ENCODE results near the gene AGO3. TPM values are rescaled to one million over a fixed set of nuclear protein-coding genes. Genes with fewer than 3 reads are reported as not detected.

Gene AGO3
- total RNA-seq, 1 donor from 2014 or later: 17.5 TPM

DNA sequence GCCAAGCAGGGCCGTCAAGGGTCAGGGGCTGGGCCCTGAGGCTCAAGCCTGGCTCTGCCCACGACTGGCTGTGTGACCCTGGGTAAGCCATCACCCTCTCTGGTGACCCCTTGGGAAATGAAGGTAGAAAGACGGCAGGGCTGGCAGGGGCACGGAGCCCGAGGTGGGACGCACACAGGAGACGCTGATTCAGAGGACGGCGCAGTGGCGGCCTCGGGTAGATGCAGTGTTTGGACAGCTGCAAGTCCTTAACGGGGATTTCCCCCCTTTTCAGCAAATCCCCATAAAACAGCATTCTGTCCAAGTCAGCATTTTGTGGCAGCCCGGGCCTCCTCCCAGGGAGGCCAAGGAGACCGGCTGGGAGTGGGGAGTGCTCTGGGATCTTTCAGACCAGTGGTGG, 177.4 kb downstream of the AGO3 start:
- DNase-seq (ENCODE audit: low spot score): no peak
- intact Hi-C loops (cut with DNase I): no loop called here

DNA sequence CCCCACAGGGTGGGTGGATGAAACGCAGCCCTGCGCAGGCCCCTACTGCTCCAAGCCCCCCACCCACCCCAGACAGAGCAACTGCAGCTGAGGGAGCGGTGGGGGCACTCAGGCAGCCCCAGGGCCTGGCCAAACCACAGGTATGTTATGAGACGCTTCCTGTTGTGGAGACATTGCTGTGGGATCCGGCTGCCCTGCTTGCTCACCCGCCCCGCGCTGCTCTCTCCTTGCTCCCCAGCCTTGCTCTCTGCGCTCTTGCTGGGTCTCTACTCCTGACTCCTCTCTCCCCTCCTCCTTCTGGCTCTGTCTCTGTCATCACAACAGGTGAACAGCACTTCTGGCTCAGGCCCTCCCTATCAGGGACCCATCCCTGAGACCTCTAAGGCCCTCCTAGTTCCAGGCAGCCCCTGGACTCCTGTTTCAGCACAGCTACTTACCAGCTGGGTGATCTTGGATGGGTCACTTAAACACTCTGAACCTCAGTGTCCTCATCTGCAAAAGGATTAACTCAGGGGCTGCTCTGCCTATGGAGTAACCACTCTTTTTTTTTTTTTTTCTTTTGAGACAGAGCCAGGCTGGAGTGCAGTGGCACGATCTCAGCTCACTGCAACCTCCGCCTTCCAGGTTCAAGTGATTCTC, 178.3 kb downstream of the AGO3 start:
- intact Hi-C loops (cut with DNase I): no loop called here
- no peak for DNase-seq (ENCODE audit: low spot score)

DNA sequence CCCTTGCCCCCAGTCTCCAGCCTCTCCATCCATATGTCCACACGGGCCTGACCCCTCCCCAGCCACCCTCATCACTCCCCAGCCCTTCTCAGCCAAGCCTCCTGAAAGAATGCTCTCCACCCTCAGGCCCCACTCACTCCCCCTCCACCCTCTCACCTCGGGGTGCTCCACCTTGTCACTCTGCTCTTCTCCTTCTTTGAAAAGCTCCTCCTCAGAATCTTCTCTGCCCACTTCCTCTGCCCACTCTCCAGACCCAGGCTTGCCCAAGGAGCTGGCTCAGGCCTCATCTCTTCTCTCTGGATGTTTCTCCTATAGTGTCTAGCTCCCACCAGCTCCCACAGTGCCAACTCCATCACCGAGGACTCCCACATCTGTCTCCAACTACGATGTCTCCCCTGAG, 180.2 kb downstream of the AGO3 start:
- intact Hi-C loops (cut with DNase I): no loop called here
- DNase-seq (ENCODE audit: low spot score): no peak

DNA sequence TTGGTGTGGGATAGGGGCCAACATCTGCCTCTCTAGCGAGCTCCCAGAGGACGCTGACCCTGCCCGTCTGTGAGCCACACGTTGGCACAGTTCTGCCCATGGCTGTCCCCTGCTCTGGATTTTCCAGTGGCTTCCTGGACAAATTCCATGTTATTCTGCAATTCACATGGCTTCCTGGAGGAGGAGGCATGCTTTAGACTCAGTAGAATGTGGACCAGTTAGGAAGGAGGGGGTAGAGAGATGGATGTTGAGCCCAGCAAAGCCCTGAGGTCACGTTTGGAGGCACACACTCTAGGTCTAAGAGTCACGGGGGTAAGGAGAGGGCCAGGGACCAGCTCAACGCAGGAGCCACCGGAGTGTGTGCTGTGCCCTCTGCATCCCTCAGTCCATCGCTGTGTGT, 181.9 kb downstream of the AGO3 start:
- intact Hi-C loops (cut with DNase I): no loop called here

DNA sequence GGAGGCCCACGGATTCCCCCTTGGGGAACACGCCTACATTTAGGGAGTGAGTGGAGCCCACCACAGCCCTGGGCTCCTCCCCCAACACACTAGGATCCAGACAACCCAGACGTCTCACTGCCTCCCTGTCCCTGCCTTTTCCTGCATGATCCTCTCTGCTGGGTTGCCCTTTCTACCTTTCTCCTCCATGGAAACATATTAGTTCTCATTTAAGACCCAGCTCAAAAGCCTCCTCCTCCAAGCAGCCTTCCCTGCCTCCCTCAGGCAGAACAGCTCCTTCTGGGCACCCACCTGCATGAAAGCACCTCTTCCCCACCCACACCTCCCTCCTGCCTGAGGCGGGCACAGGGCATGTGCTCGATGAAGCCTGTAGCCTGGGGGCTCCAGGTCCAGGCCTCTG, 183.5 kb downstream of the AGO3 start:
- intact Hi-C loops (cut with DNase I): no loop called here
- DNase-seq (ENCODE audit: low spot score): no peak

More for the DNA sequence above, 181.9 kb downstream of the AGO3 start:
- no peak for DNase-seq (ENCODE audit: low spot score)

DNA sequence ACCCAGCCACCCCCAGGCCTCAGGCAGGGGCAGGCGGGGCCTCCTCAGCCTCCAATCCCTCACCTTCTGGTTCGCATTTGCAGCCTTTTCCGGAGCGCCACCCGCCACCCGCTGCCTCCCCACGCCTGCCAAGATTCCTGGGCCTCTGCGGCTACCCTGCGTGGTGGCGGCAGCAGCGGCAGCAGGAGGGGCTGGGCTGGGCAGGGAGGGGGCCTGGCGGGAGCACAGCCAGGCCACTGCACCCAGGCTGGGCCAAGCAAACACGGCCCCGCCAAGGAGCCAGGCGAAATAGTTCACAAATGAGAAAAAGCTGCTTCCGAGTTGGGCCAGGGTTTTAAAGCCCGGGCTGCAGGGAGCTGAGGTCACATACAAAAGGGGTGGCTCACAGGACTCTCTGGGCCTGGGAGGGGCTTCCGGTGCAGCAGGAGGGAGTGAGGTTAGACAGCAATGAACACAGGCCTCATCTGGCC, 184.3 kb downstream of the AGO3 start:
- no peak for DNase-seq (ENCODE audit: low spot score)
- intact Hi-C loops (cut with DNase I): no loop called here

DNA sequence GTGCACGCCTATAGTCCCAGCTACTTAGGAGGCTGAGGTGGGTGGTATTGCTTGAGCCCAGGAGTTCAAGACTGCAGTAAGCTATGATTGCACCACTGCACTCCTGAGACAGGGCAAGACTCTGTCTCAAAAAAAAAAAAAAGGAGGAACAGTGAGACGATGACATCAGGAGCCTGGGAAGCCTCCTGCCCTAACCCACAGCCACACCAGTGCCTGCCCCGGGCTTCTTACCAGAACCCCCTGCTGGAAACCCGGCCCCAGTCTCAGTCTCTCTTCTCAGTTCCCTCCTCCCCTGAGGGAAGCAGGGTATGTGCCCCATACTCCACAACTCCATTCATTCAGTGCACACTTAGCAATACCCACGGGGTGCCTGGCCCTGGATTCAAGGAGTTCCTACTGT, 185.0 kb downstream of the AGO3 start:
- intact Hi-C loops (cut with DNase I): no loop called here
- no peak for DNase-seq (ENCODE audit: low spot score)

DNA sequence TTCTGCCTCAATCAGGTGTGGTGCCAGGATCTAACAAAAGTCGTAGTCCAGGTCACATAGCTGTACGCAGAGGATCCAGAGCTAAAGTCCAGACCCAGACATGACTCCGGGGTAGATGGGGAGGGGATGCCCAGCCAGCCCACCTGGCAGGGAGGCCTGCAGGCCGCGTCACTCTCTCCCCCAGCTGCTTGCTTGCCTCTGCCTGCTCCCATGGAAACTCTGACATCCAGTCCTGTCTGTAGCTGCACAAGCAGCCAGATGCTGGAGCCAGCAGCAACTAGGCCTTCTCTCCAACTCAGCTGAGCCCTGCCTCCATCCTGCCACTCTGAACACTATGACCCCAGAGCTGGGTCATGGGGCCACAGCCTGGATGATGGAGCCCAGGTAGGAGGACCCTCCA, 186.0 kb downstream of the AGO3 start:
- intact Hi-C loops (cut with DNase I): no loop called here

DNA sequence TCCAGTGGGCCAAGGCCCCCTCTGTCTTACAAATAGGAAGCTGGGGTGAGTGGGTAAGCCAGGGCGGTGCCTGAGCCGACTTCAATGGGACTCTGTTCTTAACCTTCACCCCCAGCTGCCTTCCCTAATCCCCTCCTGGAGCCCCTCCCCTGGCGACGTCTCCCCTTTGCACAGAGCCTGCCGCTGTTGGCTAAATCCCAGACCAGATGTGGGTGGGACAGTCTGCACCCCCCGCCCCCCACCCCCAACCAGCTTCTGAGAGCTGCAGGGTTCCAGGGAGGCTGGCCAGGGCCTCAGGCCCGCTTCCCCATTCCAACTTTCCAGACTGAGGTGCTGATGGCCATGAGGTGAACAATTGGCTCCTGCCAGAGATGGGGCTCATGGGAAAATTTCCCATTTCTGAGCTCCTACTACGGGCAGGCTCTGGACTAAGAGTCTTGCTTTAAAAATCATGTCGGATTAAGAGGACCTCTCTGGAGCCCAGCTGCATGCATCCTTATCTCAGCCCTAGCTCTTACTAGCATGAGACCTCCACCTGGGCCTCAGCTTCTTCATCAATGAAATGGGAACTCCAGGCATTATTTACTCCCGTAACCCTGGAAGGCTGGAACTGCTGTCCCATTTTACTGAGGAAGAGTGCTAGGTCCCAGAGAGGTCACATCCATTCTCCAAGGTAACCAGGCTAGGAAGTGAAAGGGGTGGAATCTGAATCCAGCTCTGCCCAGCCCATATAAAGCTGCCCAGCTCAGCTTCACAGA, 187.7 kb downstream of the AGO3 start:
- DNase-seq (ENCODE audit: low spot score): no peak
- intact Hi-C loops (cut with DNase I): no loop called here

More for the DNA sequence above, 186.0 kb downstream of the AGO3 start:
- DNase-seq (ENCODE audit: low spot score): no peak

DNA sequence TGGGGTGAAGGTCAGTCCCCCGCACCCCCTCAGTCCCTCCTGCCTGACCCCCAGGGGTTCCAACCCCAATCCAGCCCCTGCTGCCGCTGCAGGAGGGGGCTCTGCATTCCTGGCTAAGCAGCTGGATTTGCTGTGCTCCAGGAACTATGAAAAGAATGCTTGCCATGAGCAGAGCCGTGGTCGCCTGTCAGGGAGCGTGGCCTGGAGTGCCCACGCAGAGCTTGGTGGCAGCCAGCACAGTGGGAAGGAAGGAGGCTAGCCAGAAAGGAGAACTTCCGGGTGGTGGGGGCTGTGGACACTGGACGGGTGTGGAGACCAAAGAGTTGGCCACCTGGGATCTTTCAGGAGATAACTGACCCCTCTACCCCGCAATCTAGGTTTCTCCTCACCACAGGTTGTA, 188.6 kb downstream of the AGO3 start:
- no peak for DNase-seq (ENCODE audit: low spot score)
- intact Hi-C loops (cut with DNase I): no loop called here

Other genes with a start within 250 kb of the AGO3 start
- gene C1orf216, start 212.2 kb upstream of the AGO3 start, total RNA-seq: 11.5 TPM
- 0.46 TPM for gene CLSPN, start 161.1 kb upstream of the AGO3 start, total RNA-seq
- gene AGO4, start 123.1 kb upstream of the AGO3 start, total RNA-seq: 23.9 TPM
- 21.1 TPM for gene AGO1, start 47.9 kb upstream of the AGO3 start, total RNA-seq
- not detected for gene TEKT2, start 153.0 kb downstream of the AGO3 start, total RNA-seq
- gene ADPRS, start 157.8 kb downstream of the AGO3 start, total RNA-seq: 17.6 TPM
- 1.7 TPM for gene COL8A2, start 194.1 kb downstream of the AGO3 start, total RNA-seq
- gene TRAPPC3, start 218.4 kb downstream of the AGO3 start, total RNA-seq: 47.9 TPM
- gene MAP7D1, start 225.1 kb downstream of the AGO3 start, total RNA-seq: 262 TPM

All from cardiac septum (tissue), 1 donor.